Measurements from ENCODE around the gene NACC2. TPM values are rescaled to one million over a fixed set of nuclear protein-coding genes. Genes with fewer than 3 reads are reported as not detected.
"Not testable (repeated sequence)": the region's sequence is repeated elsewhere in the genome, so short reads cannot be mapped to it uniquely, and the experiment has no call there.

Gene NACC2
- total RNA-seq, 1 donor from 2014 or later = 36.0 TPM

GRCh38 chr9:136045595-136046553, 49.2 kb downstream of the NACC2 start:
- no peak for DNase-seq (ENCODE audit: low spot score)

GRCh38 chr9:136044971-136045594, 50.0 kb downstream of the NACC2 start:
- DNase-seq (ENCODE audit: low spot score) = no peak

- DNase-seq (ENCODE audit: low spot score) = no peak
These were observed 50.7 kb downstream of the NACC2 start for GRCh38 chr9:136044207-136044970.

- DNase-seq (ENCODE audit: low spot score) = no peak
These were observed 51.6 kb downstream of the NACC2 start for GRCh38 chr9:136043441-136043991.

- no peak for DNase-seq (ENCODE audit: low spot score)
These were observed 52.5 kb downstream of the NACC2 start for GRCh38 chr9:136042541-136042940.

- DNase-seq (ENCODE audit: low spot score) = not testable (repeated sequence)
These were observed 54.2 kb downstream of the NACC2 start for GRCh38 chr9:136040848-136041247.

- no peak for DNase-seq (ENCODE audit: low spot score)
These were observed 55.6 kb downstream of the NACC2 start for GRCh38 chr9:136039488-136039887.

GRCh38 chr9:136036848-136037247, 58.2 kb downstream of the NACC2 start:
- DNase-seq (ENCODE audit: low spot score) = no peak

- no peak for DNase-seq (ENCODE audit: low spot score)
These were observed 59.0 kb downstream of the NACC2 start for GRCh38 chr9:136036050-136036449.

GRCh38 chr9:136031741-136032730, 63.1 kb downstream of the NACC2 start:
- DNase-seq (ENCODE audit: low spot score) = no peak

GRCh38 chr9:136031094-136031493, 64.0 kb downstream of the NACC2 start:
- no peak for DNase-seq (ENCODE audit: low spot score)

GRCh38 chr9:136029556-136029955, 65.5 kb downstream of the NACC2 start:
- no peak for DNase-seq (ENCODE audit: low spot score)

GRCh38 chr9:136028760-136029470, 66.2 kb downstream of the NACC2 start:
- no peak for DNase-seq (ENCODE audit: low spot score)

- not testable (repeated sequence) for DNase-seq (ENCODE audit: low spot score)
These were observed 68.2 kb downstream of the NACC2 start for GRCh38 chr9:136026943-136027289.

- no peak for DNase-seq (ENCODE audit: low spot score)
These were observed 68.7 kb downstream of the NACC2 start for GRCh38 chr9:136026266-136026942.

- no peak for DNase-seq (ENCODE audit: low spot score)
These were observed 69.6 kb downstream of the NACC2 start for GRCh38 chr9:136025481-136025880.

GRCh38 chr9:136024696-136025316, 70.3 kb downstream of the NACC2 start:
- DNase-seq (ENCODE audit: low spot score) = no peak

- no peak for DNase-seq (ENCODE audit: low spot score)
These were observed 70.8 kb downstream of the NACC2 start for GRCh38 chr9:136024286-136024685.

All from ureter (tissue), 1 donor.